ENCODE data around the gene CASP10. TPM values are rescaled to one million over a fixed set of nuclear protein-coding genes. Genes with fewer than 3 reads are reported as not detected.

Gene CASP10
- total and polyA plus RNA-seq, 2 of the 13 experiments (the other 11 are each of a cell fraction or from before 2014, with no cell fraction given): 22.2 to 23.8 TPM

- peaks cover 12 to 56% of the 10 kb centered on the region in 2 experiments; a peak in 4 of 5 replicates for H3K36me3 ChIP-seq (replicated peaks in 1 of 2; ENCODE audit: control insufficient read depth in 1 of 2, insufficient read depth in 2 of 2, low read length in 2 of 2)
- H3K4me2 ChIP-seq (ENCODE audit: low read depth, low read length): no peak overlapping the region
- CTCF ChIA-PET (ENCODE audit: low intra/inter-chr PET ratio, low total read pairs): no interaction called here
- no peak for FAIRE-seq
- H3K27me3 ChIP-seq (ENCODE audit: control insufficient read depth in 1 of 2, insufficient read depth in 2 of 2, low read length in 2 of 2): no peaks in the 10 kb centered on the region
- H3K79me2 ChIP-seq (ENCODE audit: insufficient read depth, low read length): peaks cover 3% of the 10 kb centered on the region
- H3K9ac ChIP-seq (ENCODE audit: insufficient read depth, low read depth, low read length): no peak overlapping the region
- H3K4me3 ChIP-seq (replicated peaks in 1 of 3; ENCODE audit: insufficient read depth in 1 of 3, low read depth in 2 of 3, low read length in 3 of 3): no peak overlapping the region
- H3K9me3 ChIP-seq (ENCODE audit: low read length): no peaks in the 10 kb centered on the region
- no TSS peak for BruUV-seq (replicated peaks)
- H4K20me1 ChIP-seq (ENCODE audit: insufficient read depth, low read length): no peaks in the 10 kb centered on the region
- DNase-seq (ENCODE audit: low spot score): no peak
- no peak overlapping the region for H2AFZ ChIP-seq (ENCODE audit: low read length)
- H3K4me1 ChIP-seq (ENCODE audit: insufficient read depth, low read length): peaks cover 42% of the 10 kb centered on the region
- POLR2A ChIA-PET: interaction anchor here (0.6 to 3.4 kb wide), 3 partner anchors 19 to 264 kb away, joined by 3 to 13 read pairs (median 3); partner anchors contain the start of gene NIF3L1
- intact Hi-C loops (cut with micrococcal nuclease; ENCODE audit: unreplicated experiment): no loop called here
- no peak for TF ChIP-seq TBP (CRISPR knock-in tag; IDR thresholded peaks at IDR 0.05)
- no peak for TF ChIP-seq ZSCAN29 (CRISPR knock-in tag; conservative IDR thresholded peaks at IDR 0.05)
- TF ChIP-seq ZNF891 (CRISPR knock-in tag; IDR thresholded peaks at IDR 0.05): no peak
- TF ChIP-seq, protein P1, sequence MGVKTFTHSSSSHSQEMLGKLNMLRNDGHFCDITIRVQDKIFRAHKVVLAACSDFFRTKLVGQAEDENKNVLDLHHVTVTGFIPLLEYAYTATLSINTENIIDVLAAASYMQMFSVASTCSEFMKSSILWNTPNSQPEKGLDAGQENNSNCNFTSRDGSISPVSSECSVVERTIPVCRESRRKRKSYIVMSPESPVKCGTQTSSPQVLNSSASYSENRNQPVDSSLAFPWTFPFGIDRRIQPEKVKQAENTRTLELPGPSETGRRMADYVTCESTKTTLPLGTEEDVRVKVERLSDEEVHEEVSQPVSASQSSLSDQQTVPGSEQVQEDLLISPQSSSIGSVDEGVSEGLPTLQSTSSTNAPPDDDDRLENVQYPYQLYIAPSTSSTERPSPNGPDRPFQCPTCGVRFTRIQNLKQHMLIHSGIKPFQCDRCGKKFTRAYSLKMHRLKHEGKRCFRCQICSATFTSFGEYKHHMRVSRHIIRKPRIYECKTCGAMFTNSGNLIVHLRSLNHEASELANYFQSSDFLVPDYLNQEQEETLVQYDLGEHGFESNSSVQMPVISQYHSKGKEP (CRISPR knock-in tag; IDR thresholded peaks at IDR 0.05): no peak
- TF ChIP-seq SNRNP70 (IDR thresholded peaks at IDR 0.05; ENCODE audit: low read depth, low read length): no peak
- ATAC-seq: no peak
- WGBS (ENCODE audit: low lambda C conversion rate): 97% methylated on average over 6 of the region's 6 CpGs
- in situ Hi-C loops (cut with HindIII; ENCODE audit: extremely low pct_ligation_motif_present, low pct_unique_long_range_greater_than_20kb): no loop called here
- H3K27ac ChIP-seq (ENCODE audit: extremely low read length, insufficient read depth, low read length): no peak overlapping the region
These were observed 29.7 kb upstream of the CASP10 start for GRCh38 chr2:201152999-201153815.

Measured in HepG2 (cell line).